HG02943 (cell line): ENCODE data around the gene PAX8.

ENCODE experiments used
- ATAC-seq: cut with Tn5 transposase; IDR thresholded peaks from one replicate; pipeline ENCODE4 v1.9.1; 2021; ENCODE audit warnings: mild to moderate bottlenecking, low read depth, moderate library complexity; ENCODE audit not compliant: unreplicated experiment

PAX8 gene

GRCh38 chr2:113272477-113272876 is 6.2 kb downstream of the PAX8 start:
- no peak for ATAC-seq

GRCh38 chr2:113268621-113269360 is 9.9 kb downstream of the PAX8 start:
- no peak for ATAC-seq

- ATAC-seq, result no peak
Observed at GRCh38 chr2:113266431-113266830, 12.3 kb downstream of the PAX8 start.

GRCh38 chr2:113264713-113265403 is 13.9 kb downstream of the PAX8 start:
- ATAC-seq, result no peak

- ATAC-seq, result no peak
Observed at GRCh38 chr2:113263546-113263945, 15.2 kb downstream of the PAX8 start.

- ATAC-seq, result no peak
Observed at GRCh38 chr2:113260991-113261390, 17.7 kb downstream of the PAX8 start.

GRCh38 chr2:113258471-113259147 is 20.1 kb downstream of the PAX8 start:
- ATAC-seq, result no peak

GRCh38 chr2:113257516-113258264 is 21.0 kb downstream of the PAX8 start:
- no peak for ATAC-seq

GRCh38 chr2:113255140-113256070 is 23.3 kb downstream of the PAX8 start:
- ATAC-seq, result no peak

GRCh38 chr2:113253453-113253852 is 25.3 kb downstream of the PAX8 start:
- ATAC-seq, result no peak

GRCh38 chr2:113252047-113252590 is 26.6 kb downstream of the PAX8 start:
- no peak for ATAC-seq

GRCh38 chr2:113251118-113251517 is 27.6 kb downstream of the PAX8 start:
- ATAC-seq, result no peak

- no peak for ATAC-seq
Observed at GRCh38 chr2:113248997-113249770, 29.5 kb downstream of the PAX8 start.

GRCh38 chr2:113246606-113247005 is 32.1 kb downstream of the PAX8 start:
- ATAC-seq, result no peak

GRCh38 chr2:113245276-113245711 is 33.4 kb downstream of the PAX8 start:
- ATAC-seq, result no peak

- ATAC-seq, result no peak
Observed at GRCh38 chr2:113242327-113242726, 36.4 kb downstream of the PAX8 start.

GRCh38 chr2:113240915-113241911 is 37.5 kb downstream of the PAX8 start:
- no peak for ATAC-seq
